ENCODE data around the gene CRELD2. TPM values are rescaled to one million over a fixed set of nuclear protein-coding genes. Genes with fewer than 3 reads are reported as not detected.

The CRELD2 gene
- total RNA-seq, 1 experiment from 2014 or later: 49.7 TPM

- DNase-seq (ENCODE audit: low read depth): no peak
These were observed 11.7 kb downstream of the CRELD2 start for GRCh38 chr22:49929994-49930575.

- DNase-seq (ENCODE audit: low read depth): peak; percentile 71
These were observed 12.4 kb downstream of the CRELD2 start for GRCh38 chr22:49930596-49931412.

GRCh38 chr22:49933236-49934159 is 15.1 kb downstream of the CRELD2 start:
- no peak for DNase-seq (ENCODE audit: low read depth)

GRCh38 chr22:49934160-49934890 is 15.9 kb downstream of the CRELD2 start:
- no peak for DNase-seq (ENCODE audit: low read depth)

- no peak for DNase-seq (ENCODE audit: low read depth)
These were observed 16.6 kb downstream of the CRELD2 start for GRCh38 chr22:49934891-49935557.

- no peak for DNase-seq (ENCODE audit: low read depth)
These were observed 17.1 kb downstream of the CRELD2 start for GRCh38 chr22:49935561-49935960.

- peak; percentile 69 for DNase-seq (ENCODE audit: low read depth)
These were observed 17.9 kb downstream of the CRELD2 start for GRCh38 chr22:49936018-49936972.

- no peak for DNase-seq (ENCODE audit: low read depth)
These were observed 18.7 kb downstream of the CRELD2 start for GRCh38 chr22:49936973-49937757.

- peak; percentile 40 for DNase-seq (ENCODE audit: low read depth)
These were observed 19.5 kb downstream of the CRELD2 start for GRCh38 chr22:49937758-49938564.

- no peak for DNase-seq (ENCODE audit: low read depth)
These were observed 20.2 kb downstream of the CRELD2 start for GRCh38 chr22:49938565-49939136.

- no peak for DNase-seq (ENCODE audit: low read depth)
These were observed 23.3 kb downstream of the CRELD2 start for GRCh38 chr22:49941507-49942316.

- no peak for DNase-seq (ENCODE audit: low read depth)
These were observed 24.4 kb downstream of the CRELD2 start for GRCh38 chr22:49942565-49943404.

GRCh38 chr22:49943405-49943765 is 25.0 kb downstream of the CRELD2 start:
- DNase-seq (ENCODE audit: low read depth): no peak

GRCh38 chr22:49943771-49944398 is 25.5 kb downstream of the CRELD2 start:
- no peak for DNase-seq (ENCODE audit: low read depth)

- DNase-seq (ENCODE audit: low read depth): no peak
These were observed 26.0 kb downstream of the CRELD2 start for GRCh38 chr22:49944399-49944891.
